Mesendoderm (in vitro differentiated cells): Measurements from ENCODE around the gene CCDC198.

Source experiments
- DNase-seq: peaks from one replicate; pipeline ENCODE4 v3.0.0; 2013
- H2AK5ac ChIP-seq: 2 replicates; pipeline ENCODE4 v1.6.1; 2013; ENCODE audit warnings: low read length, inconsistent platforms
- H2BK120ac ChIP-seq: 2 replicates; pipeline ENCODE4 v1.6.1; 2013; ENCODE audit warnings: low read depth, mild to moderate bottlenecking, low read length, moderate library complexity, mixed read lengths
- H2BK15ac ChIP-seq: replicated peaks from 2 replicates; pipeline ENCODE4 v1.6.1; 2013; ENCODE audit warnings: low read depth, mild to moderate bottlenecking, moderate library complexity
- H2BK5ac ChIP-seq: 2 replicates; pipeline ENCODE4 v1.6.1; 2013; ENCODE audit warnings: low read length, inconsistent platforms
- H3K18ac ChIP-seq: 2 replicates; pipeline ENCODE4 v1.6.1; 2013; ENCODE audit warnings: mild to moderate bottlenecking, low read length, mixed read lengths
- H3K23ac ChIP-seq: one replicate; pipeline ENCODE4 v1.6.1; 2013; ENCODE audit warnings: low read length
- H3K27ac ChIP-seq: 2 replicates; pipeline ENCODE4 v1.5.1; 2013; ENCODE audit warnings: low read depth, mild to moderate bottlenecking, inconsistent platforms, low read length, moderate library complexity
- H3K27me3 ChIP-seq: 2 replicates; pipeline ENCODE4 v1.6.1; 2013; ENCODE audit warnings: low read length, control low read depth, mild to moderate bottlenecking, inconsistent platforms; ENCODE audit not compliant: insufficient read depth, poor library complexity
- H3K36me3 ChIP-seq: 2 replicates; pipeline ENCODE4 v1.6.1; 2013; ENCODE audit warnings: low read length, inconsistent platforms; ENCODE audit not compliant: control insufficient read depth, insufficient read depth
- H3K4ac ChIP-seq: one replicate; pipeline ENCODE4 v1.6.1; 2013; ENCODE audit warnings: low read depth, mild to moderate bottlenecking, low read length, moderate library complexity
- H3K4me1 ChIP-seq: 2 replicates; pipeline ENCODE4 v1.6.1; 2013; ENCODE audit warnings: low read depth, low read length, inconsistent platforms; ENCODE audit not compliant: control insufficient read depth
- H3K4me2 ChIP-seq: 2 replicates; pipeline ENCODE4 v1.6.1; 2013; ENCODE audit warnings: low read length
- H3K4me3 ChIP-seq: 2 replicates; pipeline ENCODE4 v1.5.1; 2013; ENCODE audit warnings: mild to moderate bottlenecking, low read length
- H3K56ac ChIP-seq: one replicate; pipeline ENCODE4 v1.6.1; 2013; ENCODE audit warnings: low read length
- H3K79me1 ChIP-seq: 2 replicates; pipeline ENCODE4 v1.6.1; 2013; ENCODE audit warnings: low read length, inconsistent platforms
- H3K79me2 ChIP-seq: 2 replicates; pipeline ENCODE4 v1.6.1; 2013; ENCODE audit warnings: mild to moderate bottlenecking, low read length; ENCODE audit not compliant: control insufficient read depth, insufficient read depth
- H3K9ac ChIP-seq: 2 replicates; pipeline ENCODE4 v1.6.1; 2013; ENCODE audit warnings: low read length, inconsistent platforms
- H4K5ac ChIP-seq: one replicate; pipeline ENCODE4 v1.6.1; 2013; ENCODE audit warnings: low read length
- H4K8ac ChIP-seq: one replicate; pipeline ENCODE4 v1.6.1; 2013; ENCODE audit warnings: low read depth, mild to moderate bottlenecking, control low read depth, low read length, moderate library complexity
- WGBS: extraction: QIAGEN DNeasy Blood & Tissue Kit; methylation state at CpG from one replicate; pipeline ENCODE4 v1.1.7; 2013; ENCODE audit warnings: low lambda C conversion rate, missing lambda C conversion rate; ENCODE audit not compliant: insufficient coverage; ENCODE audit errors: extremely low coverage; 5-methylcytosine and 5-hydroxymethylcytosine counted together

Gene CCDC198

GRCh38 chr14:57492859-57493258, 798 bp downstream of the CCDC198 start:
- no peak overlapping the region for H4K5ac ChIP-seq
- H3K18ac ChIP-seq, result no peak overlapping the region
- no peak overlapping the region for H3K4ac ChIP-seq
- H3K79me2 ChIP-seq, result no peaks in the 10 kb centered on the region
- WGBS, result no CpG with 5 or more reads among the region's 2 CpGs
- no peak overlapping the region for H3K4me2 ChIP-seq
- no peak overlapping the region for H2AK5ac ChIP-seq
- no peaks in the 10 kb centered on the region for H3K27me3 ChIP-seq
- H3K56ac ChIP-seq, result no peak overlapping the region
- H3K27ac ChIP-seq, result no peak overlapping the region
- no peaks in the 10 kb centered on the region for H3K36me3 ChIP-seq
- no peak overlapping the region for H3K23ac ChIP-seq
- H2BK5ac ChIP-seq, result no peak overlapping the region
- peak; percentile 14 for DNase-seq
- H3K9ac ChIP-seq, result no peak overlapping the region
- H4K8ac ChIP-seq, result no peak overlapping the region
- H2BK15ac ChIP-seq, result no peak overlapping the region
- no peak overlapping the region for H2BK120ac ChIP-seq
- H3K4me3 ChIP-seq, result no peak overlapping the region
- no peaks in the 10 kb centered on the region for H3K79me1 ChIP-seq
- no peaks in the 10 kb centered on the region for H3K4me1 ChIP-seq

- Histone ChIP-seq H3K27ac (no peak overlapping the region), H3K4ac (no peak overlapping the region), H2BK120ac (no peak overlapping the region), H3K4me3 (no peak overlapping the region), H2AK5ac (no peak overlapping the region), H3K56ac (no peak overlapping the region), H3K79me1 (no peaks in the 10 kb centered on the region), H3K4me2 (no peak overlapping the region), H2BK15ac (no peak overlapping the region), H3K79me2 (no peaks in the 10 kb centered on the region), H2BK5ac (no peak overlapping the region), H3K23ac (no peak overlapping the region), H3K18ac (no peak overlapping the region), H3K4me1 (no peaks in the 10 kb centered on the region), H3K27me3 (no peaks in the 10 kb centered on the region), H4K8ac (no peak overlapping the region), H4K5ac (no peak overlapping the region), H3K9ac (no peak overlapping the region), H3K36me3 (no peaks in the 10 kb centered on the region)
- no peak for DNase-seq
- no CpG with 5 or more reads among the region's 1 CpG for WGBS
Measured at GRCh38 chr14:57491640-57492039, 2.0 kb downstream of the CCDC198 start.

GRCh38 chr14:57487771-57488170, 5.9 kb downstream of the CCDC198 start:
- H3K4me2 ChIP-seq, result no peak overlapping the region
- no peaks in the 10 kb centered on the region for H3K36me3 ChIP-seq
- no peaks in the 10 kb centered on the region for H3K4me1 ChIP-seq
- H3K4me3 ChIP-seq, result no peak overlapping the region
- H3K79me1 ChIP-seq, result no peaks in the 10 kb centered on the region
- no peaks in the 10 kb centered on the region for H3K27me3 ChIP-seq
- WGBS, result no CpG with 5 or more reads among the region's 1 CpG
- H2AK5ac ChIP-seq, result no peak overlapping the region
- no peak overlapping the region for H4K8ac ChIP-seq
- no peak overlapping the region for H2BK120ac ChIP-seq
- DNase-seq, result no peak
- no peak overlapping the region for H3K23ac ChIP-seq
- no peak overlapping the region for H3K27ac ChIP-seq
- H3K9ac ChIP-seq, result no peak overlapping the region
- H3K79me2 ChIP-seq, result no peaks in the 10 kb centered on the region
- no peak overlapping the region for H4K5ac ChIP-seq
- no peak overlapping the region for H3K56ac ChIP-seq
- no peak overlapping the region for H3K18ac ChIP-seq
- no peak overlapping the region for H2BK15ac ChIP-seq
- no peak overlapping the region for H2BK5ac ChIP-seq
- H3K4ac ChIP-seq, result no peak overlapping the region

- no peak overlapping the region for H2BK15ac ChIP-seq
- no peak overlapping the region for H2BK5ac ChIP-seq
- no peaks in the 10 kb centered on the region for H3K79me2 ChIP-seq
- no peak overlapping the region for H4K5ac ChIP-seq
- H3K23ac ChIP-seq, result no peak overlapping the region
- peak; percentile 72 for DNase-seq
- H2AK5ac ChIP-seq, result no peak overlapping the region
- WGBS, result no CpG with 5 or more reads among the region's 3 CpGs
- no peaks in the 10 kb centered on the region for H3K36me3 ChIP-seq
- H4K8ac ChIP-seq, result no peak overlapping the region
- no peak overlapping the region for H3K9ac ChIP-seq
- no peaks in the 10 kb centered on the region for H3K79me1 ChIP-seq
- H3K4ac ChIP-seq, result no peak overlapping the region
- no peak overlapping the region for H3K27ac ChIP-seq
- no peak overlapping the region for H3K56ac ChIP-seq
- no peak overlapping the region for H2BK120ac ChIP-seq
- no peak overlapping the region for H3K18ac ChIP-seq
- H3K27me3 ChIP-seq, result no peaks in the 10 kb centered on the region
- no peaks in the 10 kb centered on the region for H3K4me1 ChIP-seq
- H3K4me2 ChIP-seq, result no peak overlapping the region
- H3K4me3 ChIP-seq, result no peak overlapping the region
Measured at GRCh38 chr14:57486767-57487379, 6.8 kb downstream of the CCDC198 start.

GRCh38 chr14:57485635-57486034, 8.0 kb downstream of the CCDC198 start:
- no peaks in the 10 kb centered on the region for H3K79me1 ChIP-seq
- no peak overlapping the region for H4K8ac ChIP-seq
- H3K4ac ChIP-seq, result no peak overlapping the region
- no peak overlapping the region for H4K5ac ChIP-seq
- H3K9ac ChIP-seq, result no peak overlapping the region
- H3K23ac ChIP-seq, result no peak overlapping the region
- no peak overlapping the region for H3K18ac ChIP-seq
- no peak overlapping the region for H3K56ac ChIP-seq
- no peak for DNase-seq
- no peaks in the 10 kb centered on the region for H3K79me2 ChIP-seq
- no peaks in the 10 kb centered on the region for H3K36me3 ChIP-seq
- no peak overlapping the region for H2AK5ac ChIP-seq
- H3K4me1 ChIP-seq, result peaks cover 3% of the 10 kb centered on the region
- no peaks in the 10 kb centered on the region for H3K27me3 ChIP-seq
- H2BK120ac ChIP-seq, result no peak overlapping the region
- H3K4me2 ChIP-seq, result no peak overlapping the region
- H2BK5ac ChIP-seq, result no peak overlapping the region
- no peak overlapping the region for H2BK15ac ChIP-seq
- H3K27ac ChIP-seq, result no peak overlapping the region
- no peak overlapping the region for H3K4me3 ChIP-seq

- Histone ChIP-seq H3K79me2 (no peaks in the 10 kb centered on the region), H3K18ac (no peak overlapping the region), H3K27ac (no peak overlapping the region), H3K4me2 (no peak overlapping the region), H3K4me1 (peaks cover 3% of the 10 kb centered on the region), H2BK15ac (no peak overlapping the region), H3K56ac (no peak overlapping the region), H2BK120ac (no peak overlapping the region), H3K9ac (no peak overlapping the region), H2AK5ac (no peak overlapping the region), H3K4ac (no peak overlapping the region), H3K27me3 (no peaks in the 10 kb centered on the region), H3K79me1 (no peaks in the 10 kb centered on the region), H3K36me3 (no peaks in the 10 kb centered on the region), H4K8ac (no peak overlapping the region), H4K5ac (no peak overlapping the region), H3K4me3 (no peak overlapping the region), H2BK5ac (no peak overlapping the region), H3K23ac (no peak overlapping the region)
- DNase-seq, result no peak
- WGBS, result no CpG with 5 or more reads among the region's 3 CpGs
Measured at GRCh38 chr14:57482120-57482519, 11.5 kb downstream of the CCDC198 start.
